Femur (tissue), 1 donor: Measurements from ENCODE around the gene PIGH.

Source experiments
- DNase-seq: peaks from one replicate; pipeline ENCODE4 v3.0.0-alpha.2; 2017

PIGH gene

GRCh38 chr14:67573228-67574010 lies 26.6 kb downstream of the PIGH start:
- DNase-seq, result no peak

- DNase-seq, result no peak
Measured at GRCh38 chr14:67572608-67573007, 27.5 kb downstream of the PIGH start.

GRCh38 chr14:67571991-67572323 lies 28.1 kb downstream of the PIGH start:
- DNase-seq, result no peak

- peak; percentile 74 for DNase-seq
Measured at GRCh38 chr14:67571275-67571990, 28.6 kb downstream of the PIGH start.

GRCh38 chr14:67570453-67570852 lies 29.6 kb downstream of the PIGH start:
- DNase-seq, result no peak

GRCh38 chr14:67569651-67570290 lies 30.3 kb downstream of the PIGH start:
- DNase-seq, result no peak

- DNase-seq, result no peak
Measured at GRCh38 chr14:67569011-67569650, 30.9 kb downstream of the PIGH start.

- no peak for DNase-seq
Measured at GRCh38 chr14:67567654-67568053, 32.4 kb downstream of the PIGH start.

GRCh38 chr14:67566908-67567307 lies 33.2 kb downstream of the PIGH start:
- no peak for DNase-seq

GRCh38 chr14:67564236-67564635 lies 35.8 kb downstream of the PIGH start:
- no peak for DNase-seq

- no peak for DNase-seq
Measured at GRCh38 chr14:67562776-67563150, 37.3 kb downstream of the PIGH start.

- no peak for DNase-seq
Measured at GRCh38 chr14:67562025-67562775, 37.9 kb downstream of the PIGH start.

GRCh38 chr14:67559639-67560038 lies 40.4 kb downstream of the PIGH start:
- DNase-seq, result no peak

- DNase-seq, result no peak
Measured at GRCh38 chr14:67557656-67558055, 42.4 kb downstream of the PIGH start.

GRCh38 chr14:67557118-67557517 lies 43.0 kb downstream of the PIGH start:
- no peak for DNase-seq

- DNase-seq, result no peak
Measured at GRCh38 chr14:67556671-67557070, 43.4 kb downstream of the PIGH start.

GRCh38 chr14:67555518-67556090 lies 44.5 kb downstream of the PIGH start:
- no peak for DNase-seq

- DNase-seq, result no peak
Measured at GRCh38 chr14:67554341-67554740, 45.7 kb downstream of the PIGH start.

GRCh38 chr14:67553547-67553946 lies 46.5 kb downstream of the PIGH start:
- DNase-seq, result no peak

- DNase-seq, result peak; percentile 24
Measured at GRCh38 chr14:67551940-67552339, 48.1 kb downstream of the PIGH start.

GRCh38 chr14:67551123-67551522 lies 48.9 kb downstream of the PIGH start:
- no peak for DNase-seq

- no peak for DNase-seq
Measured at GRCh38 chr14:67549734-67550133, 50.3 kb downstream of the PIGH start.
